VCaP (cell line): Measurements from ENCODE around the gene NOC2L.
A peak's percentile ranks its signal among the peaks of the same experiment; 100 is the strongest.

ENCODE experiments used
- H3K27ac ChIP-seq: fragments of 450-650 bp; 2 replicates; pipeline ENCODE4 v1.5.1; 2017
- CTCF ChIP-seq: fragments of 450-650 bp; conservative IDR thresholded peaks from 2 replicates; pipeline ENCODE4 v1.5.1; 2017; ENCODE audit warnings: mild to moderate bottlenecking, moderate library complexity

NOC2L gene

GRCh38 chr1:974687-975328 lies 15.8 kb upstream of the NOC2L start:
- no peak for TF ChIP-seq CTCF
- H3K27ac ChIP-seq: peak overlapping the region; percentile 91

DNA sequence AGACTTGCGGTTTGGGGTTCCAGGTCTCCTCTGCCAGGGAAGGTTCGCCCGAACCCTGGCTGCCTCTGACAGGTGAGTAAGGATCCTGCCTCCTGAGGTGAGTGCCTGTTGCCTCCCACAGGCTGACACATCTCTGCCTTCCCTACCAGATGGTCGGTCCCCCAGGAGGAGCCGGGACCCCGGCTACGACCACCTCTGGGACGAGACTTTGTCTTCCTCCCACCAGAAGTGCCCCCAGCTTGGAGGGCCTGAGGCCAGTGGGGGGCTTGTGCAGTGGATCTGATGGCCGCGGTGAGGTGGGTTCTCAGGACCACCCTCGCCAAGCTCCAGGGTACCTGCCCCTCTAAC lies 15.2 kb upstream of the NOC2L start:
- H3K27ac ChIP-seq: 0 out of 2 replicates have a peak overlapping the region, but pooled peaks have one; percentile 91
- TF ChIP-seq CTCF: no peak

DNA sequence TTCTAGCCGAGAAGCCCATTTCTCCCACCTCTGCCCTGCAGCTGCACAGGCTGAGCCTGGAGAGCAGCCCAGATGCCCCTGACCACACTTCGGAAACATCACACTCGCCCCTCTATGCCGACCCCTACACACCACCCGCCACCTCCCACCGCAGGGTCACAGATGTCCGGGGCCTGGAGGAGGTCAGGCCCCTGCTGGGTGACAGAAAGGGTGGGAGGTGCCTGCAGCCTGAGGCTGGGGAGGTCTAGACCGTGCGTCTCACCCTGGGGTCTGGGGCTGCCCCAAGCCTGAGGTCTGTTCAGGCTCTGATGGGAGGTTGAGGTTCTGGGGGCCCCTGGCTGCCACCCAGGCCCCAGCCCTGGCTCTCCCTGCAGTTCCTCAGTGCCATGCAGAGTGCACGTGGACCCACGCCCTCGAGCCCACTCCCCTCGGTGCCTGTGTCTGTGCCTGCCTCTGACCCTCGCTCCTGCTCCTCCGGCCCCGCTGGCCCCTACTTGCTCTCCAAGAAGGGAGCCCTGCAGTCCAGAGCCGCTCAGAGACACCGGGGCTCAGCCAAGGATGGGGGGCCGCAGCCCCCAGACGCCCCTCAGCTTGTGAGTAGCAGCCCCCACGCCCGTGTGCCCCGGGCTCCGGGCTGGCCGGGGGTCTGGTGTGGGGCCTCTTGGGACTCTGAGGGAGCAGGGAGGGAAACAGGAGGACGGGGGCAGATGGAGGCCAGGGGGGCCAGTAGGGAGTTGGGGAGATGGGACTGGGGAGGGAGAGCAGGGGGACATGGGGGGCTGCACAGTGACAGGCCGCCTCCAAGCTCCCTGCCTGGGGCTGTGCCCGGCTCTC lies 14.6 kb upstream of the NOC2L start:
- no peak overlapping the region for H3K27ac ChIP-seq
- no peak for TF ChIP-seq CTCF

DNA sequence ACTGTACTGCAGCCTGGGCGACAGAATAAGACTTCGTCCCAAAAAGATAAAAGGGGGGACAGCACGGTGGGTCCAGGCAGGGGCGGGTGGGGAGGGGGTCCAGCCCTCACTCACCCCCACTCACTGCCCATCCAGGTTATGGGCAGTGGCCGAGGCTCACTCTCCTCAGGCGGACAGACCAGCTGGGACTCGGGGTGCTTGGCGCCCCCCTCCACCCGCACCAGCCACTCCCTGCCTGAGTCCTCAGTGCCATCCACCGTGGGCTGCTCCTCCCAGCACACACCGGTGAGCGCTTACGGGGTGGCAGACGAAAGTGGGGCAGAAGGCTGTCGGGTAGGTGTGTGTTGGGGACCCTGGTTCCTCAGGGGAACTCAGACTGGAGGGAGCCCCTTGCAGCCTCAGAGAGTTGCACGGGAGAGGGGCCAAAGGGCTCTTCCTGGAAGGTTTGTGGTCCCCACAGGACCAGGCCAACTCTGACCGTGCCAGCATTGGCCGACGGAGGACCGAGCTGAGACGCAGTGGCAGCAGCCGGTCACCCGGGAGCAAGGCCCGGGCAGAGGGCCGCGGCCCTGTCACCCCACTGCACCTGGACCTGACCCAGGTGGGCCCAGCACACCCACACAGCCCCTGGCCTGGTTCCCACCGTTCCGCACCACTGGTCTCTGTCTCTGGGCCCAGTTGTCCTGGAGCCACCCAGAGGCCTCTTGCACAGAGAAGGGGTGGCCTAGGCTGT lies 13.8 kb upstream of the NOC2L start:
- no peak for TF ChIP-seq CTCF
- H3K27ac ChIP-seq: no peak overlapping the region

- no peak for TF ChIP-seq CTCF
- no peak overlapping the region for H3K27ac ChIP-seq
Observed at GRCh38 chr1:971751-972506, 12.9 kb upstream of the NOC2L start.

DNA sequence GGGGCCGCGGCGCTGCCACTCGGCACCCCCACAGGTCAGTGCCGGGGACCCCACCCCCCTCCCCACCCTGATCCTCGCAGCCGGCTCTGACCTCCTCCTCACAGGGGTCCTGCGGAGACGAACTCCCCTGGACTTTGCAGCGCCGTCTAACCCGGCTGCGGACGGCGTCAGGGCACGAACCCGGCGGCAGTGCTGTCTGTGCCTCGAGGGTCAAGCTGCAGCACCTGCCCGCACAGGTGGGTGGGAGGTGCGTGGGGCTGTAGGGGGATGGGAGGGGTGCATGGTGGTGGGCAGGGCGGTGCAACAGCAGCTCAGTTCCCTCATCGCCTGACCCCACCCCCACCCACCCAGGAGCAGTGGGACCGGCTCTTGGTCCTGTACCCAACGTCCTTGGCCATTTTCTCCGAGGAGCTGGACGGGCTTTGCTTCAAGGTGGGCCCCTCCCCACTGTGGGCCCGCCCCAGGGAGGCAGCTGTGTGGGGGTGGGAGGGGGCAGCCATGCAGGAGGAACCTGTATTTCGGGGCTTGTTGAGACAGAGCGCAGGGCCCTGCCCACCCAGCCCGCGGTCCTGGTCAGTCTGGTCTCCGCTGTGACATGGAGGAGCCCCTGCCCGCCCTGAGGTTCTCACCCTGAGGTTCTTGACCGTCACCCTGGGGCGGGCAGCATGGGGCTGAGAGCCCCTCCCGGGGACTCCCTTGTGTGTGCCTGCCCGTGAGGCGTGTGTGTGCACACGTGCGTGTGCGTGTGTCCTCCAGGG lies 12.1 kb upstream of the NOC2L start:
- no peak overlapping the region for H3K27ac ChIP-seq
- no peak for TF ChIP-seq CTCF
